Pulmonary artery endothelial cell (primary cell): ENCODE results near the gene NHP2. TPM values are rescaled to one million over a fixed set of nuclear protein-coding genes. Genes with fewer than 3 reads are reported as not detected.
A peak's percentile ranks its signal among the peaks of the same experiment; 100 is the strongest.
"Not testable (repeated sequence)": the region's sequence is repeated elsewhere in the genome, so short reads cannot be mapped to it uniquely, and the experiment has no call there.

Experiments
- DNase-seq: peaks from one replicate; pipeline ENCODE4 v3.0.0-alpha.2; 2011; ENCODE audit warnings: low read depth, low spot score
- total RNA-seq: library from RNA; depleted of rRNA; stranded (reverse); fragments of >200 nt; gene quantifications from 2 replicates; pipeline ENCODE4 v1.2.3, GENCODE V29; 2014

NHP2 gene
- total RNA-seq, 1 donor from 2014 or later = 186 TPM

GRCh38 chr5:178131446-178131996, 22.2 kb downstream of the NHP2 start:
- no peak for DNase-seq

DNA sequence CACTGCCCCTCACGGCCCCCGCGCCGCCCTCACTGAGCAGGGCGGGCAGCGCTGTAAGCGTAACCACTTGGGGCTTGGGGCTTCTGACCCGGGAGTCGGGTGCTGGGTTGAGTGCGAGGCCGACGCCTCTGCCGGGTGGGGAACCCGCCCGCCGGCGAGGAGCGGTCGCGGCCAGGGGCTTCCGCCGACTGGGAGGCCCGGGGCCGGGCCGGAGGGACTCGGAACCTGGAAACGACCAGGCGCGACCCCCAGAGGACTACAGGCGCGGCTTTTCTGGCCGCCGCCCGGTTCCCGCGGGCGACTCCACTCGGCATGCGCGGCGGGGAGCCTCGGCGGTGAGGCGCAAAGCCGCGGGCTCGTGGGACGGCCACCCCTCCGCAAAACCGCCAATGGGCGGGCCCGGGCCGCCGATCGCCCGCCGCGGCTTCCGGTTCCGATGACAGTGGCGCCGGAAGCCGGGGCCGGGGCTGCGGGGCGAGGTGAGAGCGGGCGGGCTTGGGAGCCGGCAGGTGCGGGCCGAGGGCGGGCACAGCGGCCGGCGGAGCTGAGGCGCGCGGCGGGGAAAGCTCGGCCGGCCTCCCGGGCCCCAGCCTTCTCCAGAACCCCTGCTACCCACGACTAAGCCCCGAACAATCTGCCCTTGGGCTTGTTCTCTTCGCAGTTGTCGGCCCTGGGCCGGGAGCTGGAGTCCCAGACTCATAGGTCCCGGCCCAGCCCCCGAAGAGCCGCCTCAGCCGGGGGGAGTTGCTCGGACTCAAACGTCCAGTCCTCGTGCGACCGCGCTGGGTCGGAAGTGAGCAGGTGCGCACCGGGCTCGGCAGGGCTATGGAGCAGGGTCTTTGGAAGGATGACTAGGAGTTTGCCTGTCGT, 22.9 kb downstream of the NHP2 start, which contains the start of gene RMND5B:
TSS of gene RMND5B (plus strand) at position 439 of the 870 bp plus-strand sequence. CDS start 7,106 bp downstream, outside the sequence.
- DNase-seq = no peak

- not testable (repeated sequence) for DNase-seq
Observed at GRCh38 chr5:178130234-178130575, 23.5 kb downstream of the NHP2 start.

- DNase-seq = no peak
Observed at GRCh38 chr5:178129296-178129695, 24.4 kb downstream of the NHP2 start.

DNA sequence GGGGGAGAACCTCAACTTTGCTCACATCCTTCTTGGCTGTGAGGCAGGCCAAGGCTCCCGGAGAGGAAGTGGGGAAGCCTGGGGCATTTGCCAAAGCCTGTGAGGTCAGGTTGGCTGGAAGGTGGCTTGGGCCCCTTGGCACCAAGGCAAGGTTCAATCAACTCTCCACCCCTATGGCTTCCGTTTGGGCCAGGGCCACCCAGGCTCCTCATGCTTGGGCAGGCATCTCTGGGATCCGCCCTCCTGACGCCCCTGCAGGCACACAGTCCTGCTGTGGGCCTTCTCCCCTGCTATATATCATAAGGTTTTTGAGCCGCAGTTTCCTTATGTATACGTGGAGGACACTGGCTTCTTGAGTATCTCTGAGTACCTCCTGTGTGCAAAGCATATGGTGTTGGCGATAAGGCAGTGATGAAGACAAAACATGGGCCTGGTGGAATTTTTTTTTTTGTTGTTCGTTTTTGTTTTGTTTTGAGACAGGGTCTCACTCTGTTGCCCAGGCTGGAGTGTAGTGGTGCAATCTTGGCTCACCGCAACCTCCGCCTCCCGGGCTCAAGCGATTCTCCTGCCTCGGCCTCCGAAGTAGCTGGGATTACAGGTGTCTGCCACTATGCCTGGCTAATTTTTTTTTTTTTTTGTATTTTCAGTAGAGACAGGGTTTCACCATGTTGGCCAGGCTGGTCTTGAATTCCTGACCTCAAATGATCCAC, 26.2 kb downstream of the NHP2 start:
- not testable (repeated sequence) for DNase-seq

GRCh38 chr5:178126556-178126955, 27.1 kb downstream of the NHP2 start:
- DNase-seq = no peak

- no peak for DNase-seq
Observed at GRCh38 chr5:178125253-178125906, 28.3 kb downstream of the NHP2 start.

DNA sequence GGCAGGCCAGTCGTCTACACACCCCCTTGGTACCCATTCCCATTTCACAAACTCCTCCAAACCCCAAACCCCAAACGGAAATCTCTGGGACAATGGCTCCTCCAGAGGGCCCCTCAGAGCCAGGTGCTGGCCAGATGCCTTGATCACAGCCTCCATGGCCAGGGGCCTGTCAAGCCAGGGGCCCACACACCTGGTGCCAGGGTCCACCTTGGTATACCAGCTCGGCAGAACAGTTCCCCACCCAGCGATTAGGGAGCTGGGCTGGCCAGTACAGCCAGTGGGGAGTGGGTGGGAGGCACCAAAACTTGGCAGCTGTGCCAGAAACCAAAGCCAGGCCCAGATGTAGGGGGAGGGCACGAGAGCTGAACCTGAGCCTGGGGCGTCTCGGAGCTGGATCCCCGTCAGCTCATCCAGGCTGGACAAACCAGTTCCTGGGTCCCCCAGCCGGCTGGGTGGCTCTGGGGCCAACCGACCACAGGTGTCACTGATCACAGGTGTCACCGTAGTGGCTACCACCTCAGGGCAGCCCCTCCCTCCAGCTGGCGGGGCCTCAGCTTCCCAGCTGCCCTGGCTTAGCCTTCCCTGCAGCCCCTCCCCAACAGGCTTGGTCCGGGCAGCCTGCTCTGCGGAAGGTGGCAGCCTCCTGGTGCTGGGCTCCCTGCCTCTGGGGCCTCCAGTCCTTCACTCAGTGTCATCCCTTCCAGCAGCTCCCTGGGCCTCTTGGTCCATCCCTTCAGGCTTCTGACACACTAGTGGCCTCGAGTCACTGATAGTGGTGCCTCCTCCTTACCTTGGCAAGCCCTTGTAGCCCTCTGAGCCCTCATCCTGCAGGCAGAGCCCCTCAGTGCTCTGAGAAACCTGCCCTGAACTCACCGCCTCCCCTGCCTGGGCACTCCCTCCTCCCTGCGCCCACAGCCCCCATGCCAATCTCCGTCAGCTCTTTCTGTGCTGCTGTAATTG, 29.4 kb downstream of the NHP2 start:
- DNase-seq = no peak

GRCh38 chr5:178123094-178123965, 30.4 kb downstream of the NHP2 start:
- no peak for DNase-seq

- no peak for DNase-seq
Observed at GRCh38 chr5:178122346-178122745, 31.3 kb downstream of the NHP2 start.

DNA sequence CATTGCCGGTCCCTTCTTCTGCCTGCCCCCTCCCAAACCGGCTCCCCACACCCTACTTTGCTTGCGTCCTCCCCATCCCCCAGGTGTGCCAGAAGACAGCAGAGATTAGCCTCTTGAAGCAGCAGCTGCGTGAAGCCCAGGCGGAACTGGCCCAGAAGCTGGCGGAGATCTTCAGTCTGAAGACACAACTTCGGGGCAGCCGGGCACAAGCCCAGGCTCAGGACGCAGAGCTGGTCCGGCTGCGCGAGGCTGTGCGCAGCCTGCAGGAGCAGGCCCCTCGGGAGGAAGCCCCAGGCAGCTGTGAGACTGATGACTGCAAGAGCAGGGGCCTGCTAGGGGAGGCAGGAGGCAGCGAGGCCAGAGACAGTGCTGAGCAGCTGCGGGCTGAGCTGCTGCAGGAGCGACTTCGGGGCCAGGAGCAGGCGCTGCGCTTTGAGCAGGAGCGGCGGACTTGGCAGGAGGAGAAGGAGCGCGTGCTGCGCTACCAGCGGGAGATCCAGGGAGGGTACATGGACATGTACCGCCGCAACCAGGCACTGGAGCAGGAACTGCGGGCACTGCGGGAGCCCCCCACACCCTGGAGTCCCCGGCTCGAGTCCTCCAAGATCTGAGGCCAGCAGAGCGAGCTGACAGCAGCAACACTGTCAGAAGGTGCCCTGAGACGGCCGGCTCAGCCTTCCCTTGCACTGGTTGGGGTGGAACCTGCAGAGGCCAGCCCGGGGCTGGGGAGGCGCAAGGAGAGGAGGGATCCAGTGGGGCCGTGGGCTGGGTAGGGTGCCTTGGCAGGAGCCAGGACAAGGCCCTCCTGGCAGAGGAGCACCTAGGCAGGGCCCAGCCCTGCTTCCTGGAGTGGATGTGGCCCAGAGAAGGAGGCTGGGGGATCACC, 32.1 kb downstream of the NHP2 start:
- DNase-seq = no peak

GRCh38 chr5:178120607-178121357, 32.9 kb downstream of the NHP2 start:
- DNase-seq = no peak

GRCh38 chr5:178119915-178120606, 33.6 kb downstream of the NHP2 start:
- DNase-seq = no peak

GRCh38 chr5:178117923-178118701, 35.6 kb downstream of the NHP2 start:
- peak; percentile 35 for DNase-seq

DNA sequence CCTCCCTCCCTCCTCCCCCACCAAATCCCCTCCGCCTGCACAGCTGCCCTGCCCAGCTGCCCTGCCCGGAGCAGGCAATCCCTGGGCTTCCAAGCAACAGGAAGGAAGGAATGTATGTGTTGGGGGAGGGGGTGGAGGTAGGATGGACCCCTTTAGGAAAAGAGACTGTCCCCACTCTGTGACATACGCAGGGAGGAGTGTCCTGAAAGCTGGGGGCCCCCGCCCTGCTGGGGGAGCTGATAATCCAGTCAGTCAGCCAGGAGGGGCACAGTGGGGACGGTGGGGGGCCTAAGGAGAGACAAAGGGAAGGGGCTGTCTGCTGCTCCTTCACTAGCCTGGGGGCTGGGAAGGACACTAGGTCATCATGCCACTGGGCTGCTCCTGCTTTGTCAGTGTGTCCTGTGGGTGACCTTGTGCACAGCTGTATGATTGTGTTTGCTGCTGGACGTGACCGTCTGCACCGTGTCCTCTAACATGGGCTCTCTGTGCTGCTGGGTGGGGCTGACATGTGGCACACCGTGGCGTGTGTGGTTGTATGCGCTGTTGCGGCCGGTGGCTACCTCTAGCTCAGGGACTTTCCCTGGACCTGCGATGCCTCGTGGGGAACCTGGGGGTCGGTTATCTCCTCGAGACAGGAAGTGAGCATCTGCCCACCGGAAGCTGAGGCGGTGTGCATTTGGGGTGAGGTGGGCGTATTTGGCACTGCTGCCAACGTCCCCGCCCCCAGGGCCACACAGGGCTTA, 37.4 kb downstream of the NHP2 start:
- DNase-seq = no peak

DNA sequence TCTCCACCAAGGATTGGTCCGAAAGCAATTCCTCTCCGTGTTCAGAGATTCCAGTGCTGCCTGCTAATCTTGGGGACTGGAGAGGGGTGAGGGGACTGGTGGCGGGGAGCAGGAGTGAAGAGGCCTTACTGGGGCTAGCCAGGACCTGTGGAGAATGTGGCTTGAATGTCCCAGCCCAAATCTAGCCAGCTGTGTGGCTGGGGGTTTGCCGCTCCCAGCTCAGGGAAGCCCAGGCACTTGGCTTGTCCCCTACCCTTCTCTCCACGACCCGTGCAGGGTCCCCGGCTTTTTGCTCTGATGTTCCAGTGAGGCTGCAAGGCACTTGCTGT, 37.9 kb downstream of the NHP2 start:
- no peak for DNase-seq
